K562 (cell line): ENCODE measurements around the gene HDGFL1. TPM values are rescaled to one million over a fixed set of nuclear protein-coding genes. Genes with fewer than 3 reads are reported as not detected.

ENCODE experiments used
- ATAC-seq: fragments of 200-7000 bp; cut with Tn5 transposase; 3 replicates; pipeline ENCODE4 v1.9.1; 2020; ENCODE audit warnings: moderate library complexity
- BruUV-seq: library from RNA; stranded (reverse); fragments of 400-500 nt; replicated peaks from 2 replicates; lab custom pipeline; 2021; lab: Mats Ljungman, UMichigan
- CTCF ChIA-PET: fragments of 300-600 bp; formaldehyde crosslinking; extraction: SDS; loops from one replicate; lab custom pipeline; 2021; ENCODE audit warnings: low intra/inter-chr PET ratio; lab: Yijun Ruan, JAX
- POLR2A ChIA-PET: fragments of 300-600, 350-650 bp; sonication (Branson Sonifier 250); formaldehyde crosslinking; extraction: SDS; loops from one replicate; lab custom pipeline; 2021; ENCODE audit warnings: antibody characterized with exemption, inconsistent platforms; lab: Yijun Ruan, JAX
- DNase-seq, 4 experiments: peaks; one replicate each; pipeline versions ENCODE4 v3.0.0 to v3.0.0-alpha.2; 2011 to 2018; ENCODE audit warnings: low spot score in 3 of 4, mixed read lengths in 3 of 4; ENCODE audit errors: extremely low read depth in 1 of 4
- FAIRE-seq: peaks from 2 replicates; lab custom pipeline; 2011; peaks lifted over from hg19 to GRCh38; lab: Jason Lieb, UNC
- H2AFZ ChIP-seq: 2 replicates; pipeline ENCODE4 v1.6.0; 2011; ENCODE audit warnings: low read depth, low read length, control low read depth, inconsistent platforms
- H3K27ac ChIP-seq: fragments of 200-600 bp; 3 replicates; pipeline ENCODE4 v1.8.0; 2011; ENCODE audit warnings: low read depth, mild to moderate bottlenecking, control low read depth, inconsistent platforms, low read length, moderate library complexity, mixed read lengths; ENCODE audit errors: extremely low read depth
- H3K27me3 ChIP-seq, 2 experiments: fragments of 300-600 bp in 1 of 2; 2 replicates in 1 of 2; 3 replicates in 1 of 2; pipeline versions ENCODE4 v1.6.0 to v1.8.0; 2011; ENCODE audit warnings: inconsistent platforms in 2 of 2, low read length in 2 of 2, mild to moderate bottlenecking in 1 of 2, mixed read lengths in 1 of 2, moderate library complexity in 1 of 2; ENCODE audit not compliant: control insufficient read depth in 2 of 2, insufficient read depth in 2 of 2
- H3K36me3 ChIP-seq: fragments of 300-600 bp; 3 replicates; pipeline ENCODE4 v1.8.0; 2011; ENCODE audit warnings: mild to moderate bottlenecking, low read length, inconsistent platforms; ENCODE audit not compliant: control insufficient read depth, insufficient read depth
- H3K4me1 ChIP-seq, 2 experiments: fragments of 200-600 bp in 1 of 2; replicated peaks in 1 of 2; 2 replicates in 1 of 2; 3 replicates in 1 of 2; pipeline versions ENCODE4 v1.5.1 to v1.8.0; 2011; ENCODE audit warnings: inconsistent platforms in 2 of 2, low read length in 2 of 2, mild to moderate bottlenecking in 1 of 2, mixed read lengths in 1 of 2, moderate library complexity in 1 of 2; ENCODE audit not compliant: control insufficient read depth in 2 of 2, insufficient read depth in 2 of 2
- H3K4me2 ChIP-seq: 2 replicates; pipeline ENCODE4 v1.6.1; 2011; ENCODE audit warnings: low read length, control low read depth, inconsistent platforms, mixed read lengths; ENCODE audit not compliant: insufficient read depth
- H3K4me3 ChIP-seq: fragments of 200-600 bp; sonication (generic), shearing (Covaris generic); 2 replicates; pipeline ENCODE4 v1.5.1; 2016; ENCODE audit warnings: control low read depth, inconsistent platforms
- H3K79me2 ChIP-seq: fragments of 200-600 bp; 3 replicates; pipeline ENCODE4 v1.8.0; 2011; ENCODE audit warnings: low read length, inconsistent platforms; ENCODE audit not compliant: control insufficient read depth, insufficient read depth
- H3K9ac ChIP-seq, 2 experiments: 2 replicates each; pipeline versions ENCODE4 v1.6.0 to v1.6.1; 2011; ENCODE audit warnings: low read depth in 2 of 2, low read length in 2 of 2, control low read depth in 1 of 2, inconsistent platforms in 1 of 2, mild to moderate bottlenecking in 1 of 2, mixed read lengths in 1 of 2; ENCODE audit not compliant: insufficient read depth in 1 of 2
- H3K9me1 ChIP-seq: one replicate; pipeline ENCODE4 v1.6.0; 2011; ENCODE audit warnings: inconsistent platforms, mild to moderate bottlenecking, low read length, moderate library complexity; ENCODE audit not compliant: control insufficient read depth, insufficient read depth
- H3K9me3 ChIP-seq: replicated peaks from 2 replicates; pipeline ENCODE4 v1.5.1; 2011; ENCODE audit warnings: low read depth, low read length, inconsistent platforms; ENCODE audit not compliant: control insufficient read depth, insufficient read depth
- H4K20me1 ChIP-seq: replicated peaks from 2 replicates; pipeline ENCODE4 v1.6.1; 2011; ENCODE audit warnings: low read length, inconsistent platforms, mixed read lengths; ENCODE audit not compliant: control insufficient read depth, insufficient read depth
- E2F8 ChIP-seq: fragments of 450-650 bp; IDR thresholded peaks from 2 replicates; pipeline ENCODE4 v1.7.1; 2018; ENCODE audit warnings: mild to moderate bottlenecking, low read depth; ENCODE audit not compliant: partially characterized antibody
- IRF1 ChIP-seq: sonication (generic); formaldehyde crosslinking; IDR thresholded peaks from 2 replicates; pipeline ENCODE4 v1.8.0; 2022; ENCODE audit warnings: missing genetic modification reagents, mild to moderate bottlenecking, borderline replicate concordance
- MEIS2 ChIP-seq: fragments of 450-650 bp; IDR thresholded peaks from 2 replicates; pipeline ENCODE4 v1.6.1; 2014; ENCODE audit warnings: mild to moderate bottlenecking; ENCODE audit not compliant: partially characterized antibody
- NCOA6 ChIP-seq: fragments of 450-650 bp; IDR thresholded peaks from 2 replicates; pipeline ENCODE4 v1.6.1; 2017; ENCODE audit warnings: mild to moderate bottlenecking
- NONO ChIP-seq, 2 experiments: fragments of 200-400 bp in 1 of 2; fragments of 450-650 bp in 1 of 2; formaldehyde crosslinking in 1 of 2; IDR thresholded peaks; 2 replicates each; pipeline ENCODE4 v1.6.1; 2017; ENCODE audit warnings: low read depth in 2 of 2, mild to moderate bottlenecking in 2 of 2, moderate library complexity in 2 of 2, low read length in 1 of 2
- RB1 ChIP-seq: fragments of 450-650 bp; IDR thresholded peaks from 2 replicates; pipeline ENCODE4 v1.6.1; 2017; ENCODE audit warnings: low read depth, mild to moderate bottlenecking
- RERE ChIP-seq: sonication (generic); formaldehyde crosslinking; IDR thresholded peaks from 2 replicates; pipeline ENCODE4 v1.8.0; 2023; ENCODE audit warnings: missing genetic modification reagents, mild to moderate bottlenecking, borderline replicate concordance
- SMARCC2 ChIP-seq: fragments of 450-650 bp; IDR thresholded peaks from 2 replicates; pipeline ENCODE4 v1.6.1; 2017; ENCODE audit warnings: antibody characterized with exemption, moderate library complexity, mild to moderate bottlenecking, low read depth
- ZNF282 ChIP-seq: sonication (generic); formaldehyde crosslinking; IDR thresholded peaks from 2 replicates; pipeline ENCODE4 v1.8.1; 2023; ENCODE audit warnings: missing genetic modification reagents
- ZNF780A ChIP-seq: fragments of 250-450 bp; sonication (Bioruptor Pico); IDR thresholded peaks from 2 replicates; pipeline ENCODE4 v1.5.0; 2021; ENCODE audit warnings: mild to moderate bottlenecking
- WGBS: fragments of 100-300 bp; shearing (Covaris generic); methylation state at CpG from one replicate; pipeline ENCODE4 v1.1.6; 2016; ENCODE audit warnings: low coverage, mixed read lengths; ENCODE audit not compliant: insufficient coverage; ENCODE audit errors: missing lambda C conversion rate; 5-methylcytosine and 5-hydroxymethylcytosine counted together
- in situ Hi-C: fragments of 300-500 bp; cut with MboI; formaldehyde crosslinking; loops from 4 replicates; pipeline ENCODE4 v1.15.0; 2018; ENCODE audit warnings: inconsistent platforms, mixed read lengths
- intact Hi-C: fragments of 100-400 bp; cut with micrococcal nuclease; formaldehyde crosslinking; loops from 2 replicates; pipeline ENCODE4 v1.14.2; 2022
- polyA plus RNA-seq, 8 experiments: library from polyadenylated mRNA; depleted of rRNA in 4 of 8; stranded (reverse) in 5 of 8; unstranded in 3 of 8; fragments of >200 nt; fragmentation: Nextera tagmentation in 2 of 8; fragmentation: Illumina TruSeq in 1 of 8; extraction: Ambion mirVana in 2 of 8; extraction: Trizol in 1 of 8; gene quantifications; 2 replicates each; pipeline versions ENCODE4 v1.2.1 to v1.2.3, GENCODE V29; 2011 to 2014; ENCODE audit warnings: inconsistent platforms in 1 of 8, missing spikeins in 1 of 8
- total RNA-seq, 7 experiments: library from RNA; depleted of rRNA in 6 of 7; stranded (reverse); fragments of >200 nt in 6 of 7; fragmentation: Illumina TruSeq in 2 of 7; extraction: Trizol in 2 of 7; gene quantifications; 2 replicates each; pipeline versions ENCODE4 v1.2.1 to v1.2.3, GENCODE V29; 2011 to 2021; ENCODE audit warnings: low replicate concordance in 1 of 7

Gene HDGFL1
- total and polyA plus RNA-seq, 9 of the 15 experiments (the other 6 are each of a cell fraction or from before 2014, with no cell fraction given), result 0.04 to 0.64 (median 0.28) TPM

- in situ Hi-C loops, result no loop called here
- no peak overlapping the region for H3K9ac ChIP-seq
- no peak for TF ChIP-seq IRF1 (CRISPR knock-in tag)
- no peak for TF ChIP-seq RB1
- TF ChIP-seq NONO (IDR thresholded peaks at IDR 0.05; ENCODE audit: low read depth in 2 of 2, low read length in 1 of 2), result no peak
- TF ChIP-seq NCOA6, result no peak
- no peak for TF ChIP-seq MEIS2
- no peak for TF ChIP-seq ZNF282
- TF ChIP-seq SMARCC2, result no peak
- no peak for TF ChIP-seq ZNF780A
- no peak for TF ChIP-seq E2F8
- TF ChIP-seq RERE, result no peak
- H3K9me3 ChIP-seq, result no peaks in the 10 kb centered on the region
- POLR2A ChIA-PET, result no interaction called here
- H3K9me1 ChIP-seq, result no peaks in the 10 kb centered on the region
- no peaks in the 10 kb centered on the region for H3K27me3 ChIP-seq
- H2AFZ ChIP-seq, result no peak overlapping the region
- no peaks in the 10 kb centered on the region for H3K4me1 ChIP-seq
- H3K27ac ChIP-seq, result no peak overlapping the region
- DNase-seq (no peak), FAIRE-seq (no peak), ATAC-seq (no peak)
- WGBS, result 4% methylated on average over 1 of the region's 1 CpG
- no peak overlapping the region for H3K4me2 ChIP-seq
- CTCF ChIA-PET, result no interaction called here
- BruUV-seq, result no TSS peak
- H4K20me1 ChIP-seq, result no peaks in the 10 kb centered on the region
- intact Hi-C loops, result no loop called here
- H3K79me2 ChIP-seq, result no peaks in the 10 kb centered on the region
- H3K4me3 ChIP-seq, result no peak overlapping the region
- no peaks in the 10 kb centered on the region for H3K36me3 ChIP-seq
Measured at GRCh38 chr6:22546236-22546635, 23.1 kb upstream of the HDGFL1 start.
